GM18907 (cell line): ENCODE data around the gene NLGN3.

ENCODE experiments used
- ATAC-seq: cut with Tn5 transposase; IDR thresholded peaks from one replicate; pipeline ENCODE4 v1.9.1; 2021; ENCODE audit warnings: mild to moderate bottlenecking, moderate library complexity; ENCODE audit not compliant: unreplicated experiment

Gene NLGN3

DNA sequence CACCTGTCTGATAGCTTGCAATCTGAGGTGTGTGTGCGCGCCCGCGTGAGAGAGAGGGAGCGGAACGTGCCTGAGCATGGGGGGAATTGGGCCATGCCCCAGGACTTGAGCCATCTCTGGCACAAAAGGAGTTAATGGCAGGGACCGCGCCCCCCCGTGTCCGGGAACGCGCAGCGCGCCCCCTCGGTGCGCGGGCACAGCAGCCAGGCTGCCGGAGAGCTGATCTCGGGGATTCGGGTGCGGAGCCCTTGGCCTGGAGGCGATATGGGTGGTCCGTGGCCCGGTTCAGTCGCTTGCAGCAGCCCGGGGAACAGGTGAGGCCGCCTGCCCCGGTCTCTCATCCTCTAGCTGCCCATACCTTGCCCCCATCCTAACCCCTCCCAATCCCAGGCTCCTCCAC, at the start of gene NLGN3:
Gene NLGN3, plus strand, starts transcription at position 191 of the 400 bp plus-strand sequence. CDS start 2,909 bp downstream, outside the sequence.
- no peak for ATAC-seq

DNA sequence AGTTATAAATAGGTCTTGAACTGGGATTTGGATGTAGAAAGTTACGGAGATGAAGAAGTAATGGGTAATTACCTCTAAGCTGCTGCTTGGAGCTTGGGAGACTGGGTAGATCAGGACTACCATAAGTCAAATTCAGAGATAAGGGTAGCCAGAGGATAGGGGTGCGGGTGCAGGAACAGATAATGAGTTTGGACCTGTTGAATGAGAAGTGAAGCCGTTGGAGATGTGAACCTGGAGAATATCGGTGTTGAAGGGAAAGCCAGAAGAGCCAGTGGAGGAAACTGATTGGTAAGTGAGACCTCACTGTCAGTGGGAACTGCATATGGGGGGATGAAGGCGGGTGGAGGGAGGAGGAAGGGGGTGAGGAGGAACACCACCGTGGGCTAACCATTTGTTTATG, 49.6 kb upstream of the NLGN3 start:
- ATAC-seq, result no peak

DNA sequence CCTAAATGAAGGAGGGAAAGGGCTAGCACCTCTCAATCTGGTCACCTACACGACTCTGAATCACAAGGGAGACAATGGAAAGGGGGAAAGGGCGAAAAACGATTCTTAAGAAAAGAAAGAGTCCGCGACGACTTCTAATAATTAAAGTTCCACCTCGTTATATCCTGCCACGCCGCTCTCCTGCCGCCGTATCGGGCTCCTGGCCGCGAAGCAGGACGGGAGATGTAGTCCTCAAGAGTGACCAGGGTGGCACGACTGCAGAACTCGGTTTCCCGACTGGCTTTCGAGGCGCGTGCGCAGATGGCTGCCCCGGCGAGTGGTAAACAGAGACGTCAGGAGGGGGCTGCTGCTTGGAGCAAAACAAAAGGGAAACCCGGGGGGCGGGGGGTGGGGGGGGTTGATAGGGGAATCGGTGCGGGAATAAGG, 49.1 kb upstream of the NLGN3 start, which contains the start of gene FOXO4:
Gene FOXO4, plus strand, starts transcription at position 297 of the 426 bp plus-strand sequence. CDS start 678 bp downstream, outside the sequence.
- ATAC-seq, result peak; percentile 85

DNA sequence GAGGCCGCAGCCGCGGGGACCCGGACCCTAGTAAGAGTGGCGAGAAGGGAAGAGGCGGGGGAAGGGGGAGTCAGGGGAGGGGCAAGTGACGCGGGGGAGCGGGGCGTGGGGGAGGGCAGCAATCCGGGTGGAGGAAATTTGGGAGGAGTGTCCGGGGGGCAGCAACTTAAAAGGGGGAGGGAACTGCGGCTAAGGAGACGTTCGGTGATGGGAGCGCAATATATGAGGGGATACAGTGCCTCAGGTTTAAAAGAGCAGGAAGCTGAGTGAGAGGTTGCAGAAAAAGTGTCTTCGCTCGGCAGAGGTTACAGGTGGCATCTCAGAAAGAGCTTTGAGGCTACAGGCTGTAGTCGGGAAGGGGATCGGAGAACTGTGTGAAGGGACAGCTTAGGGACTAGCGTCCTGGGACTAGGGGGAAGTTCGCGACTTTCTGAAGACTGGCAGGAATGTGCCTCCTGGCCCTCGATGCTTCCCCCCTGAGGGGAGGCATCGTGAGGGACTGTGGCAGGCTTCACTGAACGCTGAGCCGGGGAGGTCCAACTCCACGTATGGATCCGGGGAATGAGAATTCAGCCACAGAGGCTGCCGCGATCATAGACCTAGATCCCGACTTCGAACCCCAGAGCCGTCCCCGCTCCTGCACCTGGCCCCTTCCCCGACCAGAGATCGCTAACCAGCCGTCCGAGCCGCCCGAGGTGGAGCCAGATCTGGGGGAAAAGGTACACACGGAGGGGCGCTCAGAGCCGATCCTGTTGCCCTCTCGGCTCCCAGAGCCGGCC, 48.5 kb upstream of the NLGN3 start:
- no peak for ATAC-seq

DNA sequence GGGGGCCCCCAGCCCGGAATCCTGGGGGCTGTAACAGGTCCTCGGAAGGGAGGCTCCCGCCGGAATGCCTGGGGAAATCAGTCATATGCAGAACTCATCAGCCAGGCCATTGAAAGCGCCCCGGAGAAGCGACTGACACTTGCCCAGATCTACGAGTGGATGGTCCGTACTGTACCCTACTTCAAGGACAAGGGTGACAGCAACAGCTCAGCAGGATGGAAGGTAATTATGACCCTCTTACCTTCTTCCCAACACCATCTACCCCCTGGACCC, 47.9 kb upstream of the NLGN3 start:
- no peak for ATAC-seq

DNA sequence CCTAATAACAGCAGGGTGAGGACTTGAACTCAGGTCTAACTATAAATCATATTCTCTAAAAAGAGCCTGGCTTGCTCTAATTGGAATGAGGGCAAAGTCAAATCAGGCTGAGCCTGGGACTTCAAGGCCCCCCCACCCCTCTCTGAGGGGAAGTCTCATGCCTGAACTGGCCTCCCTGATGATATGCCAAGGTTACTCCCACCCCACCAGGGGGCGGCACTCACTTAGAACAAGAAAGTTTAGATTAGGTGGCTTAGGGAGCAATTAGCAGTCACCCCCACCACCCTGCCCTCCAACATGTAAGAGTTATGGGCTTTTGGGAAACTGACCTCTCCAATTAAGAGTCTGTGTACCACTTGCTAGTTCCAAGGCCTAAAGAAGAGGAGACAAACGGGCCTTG, 46.3 kb upstream of the NLGN3 start:
- peak; percentile 42 for ATAC-seq

DNA sequence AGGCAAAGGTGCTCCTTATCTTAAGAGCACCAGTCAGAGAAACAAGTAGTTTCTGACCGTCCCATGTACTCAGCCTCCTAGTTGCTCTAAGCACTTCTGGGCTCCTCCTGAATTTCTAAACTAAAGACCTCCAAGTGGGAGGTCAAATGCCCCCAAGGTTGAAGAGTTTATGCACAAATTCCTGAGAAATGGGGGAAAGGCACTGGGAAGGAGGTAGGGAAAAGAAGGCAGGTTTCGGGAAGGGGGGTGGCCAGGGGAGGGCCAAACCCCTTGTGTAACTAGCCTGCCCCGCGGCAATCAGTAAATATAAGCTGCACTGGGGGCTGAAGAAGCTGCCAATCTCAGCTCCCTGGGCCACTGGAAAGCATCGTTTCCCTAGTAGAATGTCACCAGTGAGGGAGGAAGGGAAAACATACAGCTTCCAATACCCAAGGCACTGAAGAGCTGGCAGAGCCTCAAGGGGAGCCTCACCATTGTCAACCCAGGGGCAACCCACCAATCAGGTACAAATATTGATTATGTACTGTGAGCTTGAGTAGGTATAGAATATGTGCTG, 45.6 kb upstream of the NLGN3 start:
- no peak for ATAC-seq

DNA sequence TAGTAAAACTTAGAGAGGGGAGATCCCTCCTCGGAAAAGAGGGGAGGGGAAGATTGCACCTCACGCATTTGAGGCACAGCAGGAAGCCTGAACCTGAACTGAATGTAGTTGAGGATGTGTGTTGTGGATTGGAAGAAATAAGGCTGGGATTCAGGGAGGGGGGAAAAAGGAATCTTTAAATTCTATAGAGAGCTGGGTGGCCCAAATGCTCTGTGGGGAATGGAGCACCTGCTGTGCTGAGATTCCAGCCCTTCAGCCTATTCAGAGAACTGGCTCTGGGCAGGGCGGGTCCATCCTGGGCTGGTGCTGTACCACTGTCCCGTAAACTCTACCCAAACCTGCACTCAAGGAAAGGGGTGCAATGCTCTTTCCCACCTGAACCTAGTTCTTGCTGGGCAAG, 44.9 kb upstream of the NLGN3 start:
- ATAC-seq, result no peak

DNA sequence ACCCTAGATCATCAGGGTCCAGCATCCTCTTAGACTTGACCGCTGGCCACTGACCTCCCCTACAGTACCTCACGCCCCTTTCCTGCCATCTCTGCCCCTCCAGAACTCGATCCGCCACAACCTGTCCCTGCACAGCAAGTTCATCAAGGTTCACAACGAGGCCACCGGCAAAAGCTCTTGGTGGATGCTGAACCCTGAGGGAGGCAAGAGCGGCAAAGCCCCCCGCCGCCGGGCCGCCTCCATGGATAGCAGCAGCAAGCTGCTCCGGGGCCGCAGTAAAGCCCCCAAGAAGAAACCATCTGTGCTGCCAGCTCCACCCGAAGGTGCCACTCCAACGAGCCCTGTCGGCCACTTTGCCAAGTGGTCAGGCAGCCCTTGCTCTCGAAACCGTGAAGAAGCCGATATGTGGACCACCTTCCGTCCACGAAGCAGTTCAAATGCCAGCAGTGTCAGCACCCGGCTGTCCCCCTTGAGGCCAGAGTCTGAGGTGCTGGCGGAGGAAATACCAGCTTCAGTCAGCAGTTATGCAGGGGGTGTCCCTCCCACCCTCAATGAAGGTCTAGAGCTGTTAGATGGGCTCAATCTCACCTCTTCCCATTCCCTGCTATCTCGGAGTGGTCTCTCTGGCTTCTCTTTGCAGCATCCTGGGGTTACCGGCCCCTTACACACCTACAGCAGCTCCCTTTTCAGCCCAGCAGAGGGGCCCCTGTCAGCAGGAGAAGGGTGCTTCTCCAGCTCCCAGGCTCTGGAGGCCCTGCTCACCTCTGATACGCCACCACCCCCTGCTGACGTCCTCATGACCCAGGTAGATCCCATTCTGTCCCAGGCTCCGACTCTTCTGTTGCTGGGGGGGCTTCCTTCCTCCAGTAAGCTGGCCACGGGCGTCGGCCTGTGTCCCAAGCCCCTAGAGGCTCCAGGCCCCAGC, 43.8 kb upstream of the NLGN3 start:
- no peak for ATAC-seq

DNA sequence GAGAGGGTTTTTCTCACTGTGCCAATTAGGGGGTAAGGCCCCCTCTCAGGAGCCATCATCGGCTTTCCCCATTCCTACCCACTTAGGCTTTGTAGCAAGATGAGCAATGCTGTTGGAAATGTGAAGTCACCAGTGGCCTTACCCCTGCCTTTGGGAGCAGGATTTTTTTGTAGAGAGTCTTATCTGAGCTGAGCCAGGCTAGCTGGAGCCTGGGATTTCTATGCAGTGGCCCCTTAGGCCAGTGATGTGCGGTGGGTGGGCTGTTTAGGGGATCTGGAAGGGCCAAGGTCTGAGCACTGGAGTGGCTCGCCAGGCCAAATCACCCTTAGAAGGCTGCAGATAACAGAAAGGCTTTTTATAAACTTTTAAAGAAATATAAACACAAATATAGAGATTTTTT, 42.3 kb upstream of the NLGN3 start:
- ATAC-seq, result no peak

DNA sequence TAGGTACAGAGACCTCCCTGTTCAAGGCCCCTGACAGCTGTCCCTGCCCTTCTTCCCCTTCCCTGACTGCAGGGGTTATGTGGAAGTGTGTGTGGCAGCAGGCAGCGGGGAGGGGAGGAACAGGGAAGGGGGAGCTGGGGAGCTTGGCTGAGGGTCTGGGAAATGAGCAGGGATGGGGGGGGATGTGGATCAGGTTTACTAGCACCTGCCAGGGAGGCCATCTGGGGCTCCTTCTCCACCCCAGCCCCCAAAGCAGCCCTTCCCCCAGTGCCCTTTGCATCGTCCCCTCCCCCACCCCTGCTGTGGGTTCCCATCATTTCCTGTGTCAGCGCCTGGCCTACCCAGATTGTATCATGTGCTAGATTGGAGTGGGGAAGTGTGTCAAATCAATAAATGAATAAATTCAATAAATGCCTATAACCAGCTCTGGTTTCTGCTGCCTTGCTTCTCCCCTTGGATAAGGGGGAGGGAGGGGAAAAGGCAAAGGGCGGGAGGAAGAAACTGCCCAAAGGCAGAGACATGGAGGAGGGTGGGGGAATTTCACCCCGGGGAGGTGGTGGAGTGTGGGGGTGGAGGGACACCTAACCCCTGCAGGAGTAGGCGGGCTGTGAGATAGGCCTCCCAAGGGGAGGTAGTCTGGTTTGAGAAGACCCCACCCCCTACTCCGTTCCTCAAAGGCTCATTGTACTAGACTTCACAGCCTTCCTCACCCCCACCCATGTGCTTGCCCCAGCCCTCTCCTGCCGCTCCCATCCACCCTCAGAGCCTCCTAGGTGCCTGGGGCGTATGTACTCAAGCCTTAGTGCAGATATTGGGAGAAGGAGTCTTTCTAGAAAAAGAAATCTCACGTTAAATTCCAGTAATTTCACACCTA, 41.3 kb upstream of the NLGN3 start:
- ATAC-seq, result peak; percentile 53

DNA sequence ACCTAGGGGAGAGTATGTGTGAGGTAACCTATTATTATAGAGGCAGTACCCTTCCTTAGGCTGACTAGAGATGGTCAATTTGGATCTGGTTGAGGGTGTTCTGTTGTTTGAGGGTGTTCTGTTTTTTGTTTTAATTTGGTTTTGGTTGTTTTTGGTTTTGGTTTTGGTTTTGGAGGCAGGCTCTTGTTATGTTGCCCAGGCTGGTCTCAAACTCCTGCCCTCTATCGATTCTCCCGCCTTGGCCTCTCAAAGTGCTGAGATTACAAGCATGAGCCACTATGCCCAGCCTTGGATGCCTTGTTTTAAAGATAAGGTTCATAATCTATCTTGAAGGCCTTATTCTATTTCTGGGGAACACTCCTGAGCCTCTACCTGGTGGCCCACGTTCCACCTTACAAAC, 39.0 kb upstream of the NLGN3 start:
- no peak for ATAC-seq

DNA sequence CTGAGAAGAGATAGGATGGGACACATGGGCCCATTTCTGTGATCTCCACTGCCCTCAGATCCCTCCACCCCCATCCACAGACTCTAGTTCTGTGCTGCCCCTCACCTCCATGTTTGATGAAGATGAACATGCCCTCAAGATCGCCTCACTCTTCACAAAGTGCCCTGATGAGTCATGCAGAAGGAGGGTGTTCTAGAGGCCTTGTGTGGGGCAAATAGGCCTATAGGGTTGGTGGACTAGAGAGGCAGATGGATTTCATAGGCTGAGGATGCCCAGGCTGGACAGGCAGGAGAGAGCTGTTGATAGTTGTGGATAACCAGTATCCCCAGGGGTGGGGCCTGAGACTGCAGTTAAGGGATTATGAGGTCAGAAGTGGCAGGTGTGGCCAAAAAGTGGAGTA, 38.2 kb upstream of the NLGN3 start, which contains the start of gene CXorf65:
Gene CXorf65, minus strand, starts transcription at position 314 of the 400 bp plus-strand sequence. Its CDS starts 184 bp downstream, at position 130.
- ATAC-seq, result no peak

DNA sequence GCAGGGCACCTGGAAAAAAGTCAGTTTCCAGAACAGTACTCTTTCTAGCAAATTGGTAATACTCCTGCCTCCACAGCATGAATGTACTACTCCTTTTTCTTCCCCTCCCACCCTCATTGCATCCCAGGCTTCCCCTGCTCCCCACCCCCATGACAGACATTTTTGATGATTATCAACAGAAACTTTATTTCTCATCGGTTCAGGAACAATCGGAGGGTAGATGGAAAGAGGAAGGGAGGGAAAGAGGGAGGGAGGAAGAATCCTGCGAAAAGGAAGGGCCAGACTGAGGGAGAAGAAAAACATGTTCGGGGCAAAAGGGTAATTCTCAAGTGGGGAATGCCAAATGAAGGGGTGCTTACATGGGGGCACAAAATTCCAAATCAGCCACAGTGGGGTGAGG, 37.4 kb upstream of the NLGN3 start:
- no peak for ATAC-seq

DNA sequence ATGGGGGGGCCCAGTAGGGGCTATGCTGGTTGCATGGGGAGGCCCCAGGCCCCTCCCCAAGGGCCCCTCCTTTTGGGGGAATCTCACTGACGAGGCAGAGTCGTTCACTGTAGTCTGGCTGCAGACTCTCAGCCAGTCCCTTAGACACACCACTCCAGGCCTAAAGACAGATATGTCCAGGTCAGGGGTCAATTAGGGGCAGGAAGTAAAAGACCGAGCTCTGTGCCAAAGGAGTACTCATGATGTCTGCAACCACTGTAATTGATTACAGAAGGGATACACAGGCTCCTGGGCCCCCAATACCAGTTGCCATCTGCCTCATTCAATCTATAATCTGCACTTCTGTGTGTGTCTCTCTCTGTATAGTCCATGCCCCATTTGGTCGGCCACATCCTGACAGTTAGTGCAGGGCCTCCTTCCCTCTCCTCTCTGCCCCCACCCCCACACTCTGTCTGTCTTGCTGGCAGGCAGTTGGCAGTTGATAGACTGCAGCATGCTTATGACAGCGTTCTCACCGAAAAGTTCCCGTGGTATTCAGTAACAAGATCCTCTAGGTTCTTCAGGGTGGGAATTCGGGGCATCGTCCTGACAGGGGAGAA, 36.8 kb upstream of the NLGN3 start:
- ATAC-seq, result no peak

DNA sequence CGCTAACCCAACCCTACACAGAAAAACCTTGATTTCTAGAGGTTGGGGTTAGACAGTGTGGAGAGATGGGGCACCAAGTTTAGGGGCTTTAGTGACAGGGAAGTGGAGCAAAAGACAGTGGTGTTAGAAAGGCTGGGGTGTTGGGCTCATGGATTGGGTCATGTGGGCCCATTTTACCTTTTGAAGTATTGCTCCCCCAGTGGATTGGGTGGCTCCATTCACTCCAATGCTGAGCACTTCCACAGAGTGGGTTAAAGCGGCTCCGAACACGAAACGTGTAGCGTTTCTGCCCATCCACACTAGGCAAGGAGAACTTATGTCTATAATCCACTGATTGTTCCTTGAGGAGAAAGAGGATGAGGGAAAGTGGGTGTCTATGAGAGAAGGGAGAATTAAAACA, 35.6 kb upstream of the NLGN3 start:
- ATAC-seq, result no peak

DNA sequence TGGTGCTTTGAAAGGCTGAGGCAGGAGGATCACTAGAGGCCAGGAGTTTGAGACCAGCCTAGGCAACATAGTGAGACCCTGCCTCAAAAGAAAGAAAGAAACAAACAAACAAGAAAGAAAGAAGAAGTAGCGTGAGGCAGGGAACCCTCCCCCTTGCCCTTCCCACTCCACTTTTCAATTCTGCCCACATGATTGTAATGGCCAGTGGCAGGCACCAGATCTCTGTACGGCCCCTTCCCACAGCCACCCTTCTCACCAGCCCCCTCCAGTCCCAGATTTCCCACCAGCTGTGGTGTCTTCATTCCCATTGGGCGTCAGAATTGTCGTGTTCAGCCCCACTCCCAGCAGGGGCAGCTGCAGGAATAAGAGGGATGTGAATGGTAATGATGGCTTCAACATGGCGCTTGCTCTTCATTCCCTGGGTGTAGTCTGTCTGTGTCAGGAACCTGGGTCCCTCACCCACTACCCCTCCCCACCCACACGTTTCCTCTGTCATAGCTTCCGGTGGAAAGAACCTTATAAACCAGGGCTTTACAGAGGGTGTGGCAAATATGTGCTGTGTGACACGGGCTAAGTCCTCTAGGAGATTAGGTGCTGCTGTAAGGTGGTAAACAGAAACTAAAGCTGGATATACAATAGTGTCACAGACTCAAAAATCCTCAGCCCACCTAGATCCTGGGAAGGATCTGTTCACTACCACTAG, 33.3 kb upstream of the NLGN3 start, which contains the start of gene IL2RG:
Gene IL2RG, minus strand, starts transcription at position 437 of the 703 bp plus-strand sequence. Its CDS starts 38 bp downstream, at position 399.
- ATAC-seq, result peak; percentile 88

DNA sequence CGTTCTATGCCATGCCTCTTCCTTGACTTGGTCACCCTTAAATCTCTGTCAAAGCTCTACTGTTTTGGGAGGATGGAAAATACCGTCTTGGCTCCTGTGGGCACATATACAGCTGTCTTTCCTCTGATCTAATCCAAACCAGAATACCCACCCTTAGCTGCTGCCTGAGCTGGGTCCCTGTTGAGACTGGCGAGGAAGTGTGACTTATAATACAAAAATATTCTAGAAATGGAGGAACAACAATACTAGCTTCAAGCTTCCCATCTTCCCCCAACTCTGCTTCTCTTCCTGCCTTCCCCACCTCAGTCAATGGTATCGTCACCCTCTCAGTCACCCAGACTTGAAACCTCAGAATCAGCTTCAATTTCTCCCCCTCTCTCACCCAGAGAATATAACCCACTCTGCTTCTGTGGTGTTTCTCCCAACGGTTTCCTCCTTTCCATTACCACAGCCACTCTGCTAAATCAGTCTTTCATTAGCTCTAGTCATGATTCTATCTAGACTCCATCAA, 32.7 kb upstream of the NLGN3 start:
- peak; percentile 29 for ATAC-seq

DNA sequence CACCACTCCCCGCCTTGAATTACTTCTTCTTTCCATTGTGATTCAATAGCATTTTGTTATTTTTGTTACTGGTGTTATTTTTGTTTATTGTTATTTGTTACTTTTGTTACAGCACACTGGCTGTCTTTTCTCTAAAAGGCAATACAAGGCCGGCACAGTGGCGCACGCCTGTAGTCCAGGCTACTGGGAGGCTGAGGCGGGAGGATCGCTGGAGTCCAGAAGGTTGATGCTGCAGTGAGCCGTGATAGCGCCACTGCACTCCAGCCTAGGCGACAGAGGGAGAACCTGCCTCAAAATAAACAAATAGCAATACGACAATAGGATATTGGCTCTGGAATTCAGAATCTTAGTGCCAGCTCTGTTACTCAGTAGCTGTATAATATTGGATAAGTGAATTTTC, 27.3 kb upstream of the NLGN3 start:
- no peak for ATAC-seq
